Coronary artery (tissue), 2 donors: ENCODE data around the gene ERCC6.

ENCODE experiments used
- DNase-seq: peaks from one replicate; pipeline ENCODE4 v3.0.0-alpha.2; 2017; ENCODE audit warnings: low spot score
- H3K27ac ChIP-seq, 2 donors: fragments of 200-600 bp; sonication (generic); one replicate each; pipeline ENCODE4 v1.5.1; 2016 to 2019
- H3K4me3 ChIP-seq: fragments of 200-600 bp; sonication (generic); 2 replicates; pipeline ENCODE4 v1.5.1; 2016; ENCODE audit warnings: mild to moderate bottlenecking, moderate library complexity
- TF ChIP-seq, protein P1 (sequence below): fragments of 200-600 bp; sonication (generic); IDR thresholded peaks from one replicate; pipeline ENCODE4 v1.5.1; 2019; ENCODE audit warnings: antibody characterized with exemption

ERCC6 gene

DNA sequence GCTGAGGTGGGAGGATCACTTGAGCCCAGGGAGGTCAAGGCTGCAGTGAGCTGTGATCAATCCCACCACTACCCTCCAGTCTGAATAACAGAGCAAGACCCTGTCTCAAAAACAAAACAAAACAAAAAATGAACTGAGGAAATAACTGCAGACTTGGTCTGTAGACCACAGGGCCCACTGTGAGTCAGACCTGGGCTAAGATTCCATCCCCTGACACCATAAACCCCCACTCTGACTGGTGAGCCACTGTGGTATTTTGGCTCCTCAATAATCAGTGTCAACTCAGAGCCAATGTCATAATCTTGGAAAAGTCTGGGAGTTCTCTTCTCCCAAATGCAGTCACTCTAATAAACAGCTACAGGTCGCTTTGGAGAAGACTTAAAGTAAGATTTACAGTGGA lies 24.0 kb upstream of the ERCC6 start:
- TF ChIP-seq, protein P1, sequence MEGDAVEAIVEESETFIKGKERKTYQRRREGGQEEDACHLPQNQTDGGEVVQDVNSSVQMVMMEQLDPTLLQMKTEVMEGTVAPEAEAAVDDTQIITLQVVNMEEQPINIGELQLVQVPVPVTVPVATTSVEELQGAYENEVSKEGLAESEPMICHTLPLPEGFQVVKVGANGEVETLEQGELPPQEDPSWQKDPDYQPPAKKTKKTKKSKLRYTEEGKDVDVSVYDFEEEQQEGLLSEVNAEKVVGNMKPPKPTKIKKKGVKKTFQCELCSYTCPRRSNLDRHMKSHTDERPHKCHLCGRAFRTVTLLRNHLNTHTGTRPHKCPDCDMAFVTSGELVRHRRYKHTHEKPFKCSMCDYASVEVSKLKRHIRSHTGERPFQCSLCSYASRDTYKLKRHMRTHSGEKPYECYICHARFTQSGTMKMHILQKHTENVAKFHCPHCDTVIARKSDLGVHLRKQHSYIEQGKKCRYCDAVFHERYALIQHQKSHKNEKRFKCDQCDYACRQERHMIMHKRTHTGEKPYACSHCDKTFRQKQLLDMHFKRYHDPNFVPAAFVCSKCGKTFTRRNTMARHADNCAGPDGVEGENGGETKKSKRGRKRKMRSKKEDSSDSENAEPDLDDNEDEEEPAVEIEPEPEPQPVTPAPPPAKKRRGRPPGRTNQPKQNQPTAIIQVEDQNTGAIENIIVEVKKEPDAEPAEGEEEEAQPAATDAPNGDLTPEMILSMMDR: no peak
- no peak overlapping the region for H3K27ac ChIP-seq
- no peak for DNase-seq
- no peak overlapping the region for H3K4me3 ChIP-seq

DNA sequence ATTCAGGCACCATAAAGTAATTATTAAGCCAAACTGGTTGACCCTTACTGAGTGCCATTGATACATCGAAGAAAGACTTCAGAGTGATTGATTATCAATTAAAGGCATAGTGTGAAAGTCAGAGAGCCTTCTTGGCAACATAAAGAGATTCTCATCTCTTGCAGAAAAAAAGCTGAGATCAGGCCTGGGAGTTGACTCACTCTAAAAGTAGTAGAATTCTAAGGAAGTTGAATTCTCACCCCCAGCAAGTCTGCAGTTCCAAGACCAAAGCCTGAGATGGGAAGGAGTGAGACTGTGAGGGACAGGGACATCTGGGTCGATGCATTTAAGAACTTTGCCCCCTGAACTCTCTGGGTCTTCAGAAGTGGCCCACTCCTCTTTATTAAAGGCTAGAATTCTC lies 21.6 kb upstream of the ERCC6 start:
- no peak for DNase-seq
- no peak overlapping the region for H3K27ac ChIP-seq
- TF ChIP-seq, protein P1: no peak

DNA sequence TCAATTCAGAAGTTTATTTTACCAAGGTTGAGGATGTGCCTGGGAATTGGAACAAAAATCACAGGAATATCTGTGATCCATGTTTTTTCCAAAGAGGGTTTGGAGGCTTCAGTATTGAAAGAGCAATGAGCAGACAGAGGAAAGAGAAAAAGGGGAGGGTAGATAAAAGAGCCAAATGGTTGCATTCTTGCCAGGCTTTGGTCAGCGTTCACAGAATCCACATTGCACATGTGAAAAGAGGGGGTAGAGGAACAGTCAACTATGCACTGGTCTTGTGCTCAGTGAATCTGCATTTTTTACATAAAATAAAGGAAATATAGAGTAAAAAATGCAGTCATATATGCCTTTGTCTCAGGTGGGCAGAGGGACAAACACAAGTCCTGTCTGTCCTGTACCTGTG lies 20.6 kb upstream of the ERCC6 start:
- H3K27ac ChIP-seq: no peak overlapping the region
- H3K4me3 ChIP-seq: no peak overlapping the region
- no peak for DNase-seq
- TF ChIP-seq, protein P1: no peak

More for the DNA sequence above, 21.6 kb upstream of the ERCC6 start:
- H3K4me3 ChIP-seq: no peak overlapping the region

DNA sequence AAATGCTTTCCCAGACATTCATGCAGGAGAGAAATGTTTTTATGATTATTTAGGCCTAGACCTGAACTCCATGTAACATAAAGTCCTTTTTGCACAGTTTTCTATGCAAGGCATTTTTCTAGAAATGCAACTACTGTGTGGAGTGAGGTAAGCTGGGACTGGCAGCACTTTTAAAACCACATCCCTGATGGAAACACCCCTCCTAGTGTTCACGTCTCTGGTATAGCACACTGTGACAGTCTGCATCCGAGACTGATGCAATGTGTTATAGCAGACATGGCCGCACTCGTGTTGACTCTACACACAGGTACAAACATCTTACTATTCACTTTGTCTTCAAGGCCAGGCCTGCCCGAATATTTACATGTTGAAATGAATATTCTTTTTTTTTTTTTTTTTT lies 19.3 kb upstream of the ERCC6 start:
- TF ChIP-seq, protein P1: no peak
- Histone ChIP-seq H3K4me3 (no peak overlapping the region), H3K27ac (no peak overlapping the region)
- no peak for DNase-seq

DNA sequence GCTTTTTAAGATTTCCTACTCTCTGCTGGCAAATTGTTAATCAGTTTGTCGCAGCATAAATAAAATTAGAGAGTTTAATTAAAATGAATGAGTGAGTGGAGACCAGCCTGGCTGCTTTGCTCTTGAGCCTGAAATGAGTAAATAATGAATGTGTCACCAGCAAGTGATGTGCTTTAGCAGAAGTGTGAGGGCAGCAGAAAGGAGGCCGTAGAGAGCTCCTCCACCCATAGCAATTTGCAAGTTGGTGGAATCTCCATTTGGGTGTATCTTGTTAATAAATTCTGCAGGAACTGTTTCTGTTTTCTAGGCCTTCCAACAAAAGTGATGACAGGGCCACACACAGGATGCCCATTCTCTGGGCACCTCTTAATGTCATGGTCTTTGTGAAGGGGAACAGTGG lies 18.8 kb upstream of the ERCC6 start:
- no peak overlapping the region for H3K4me3 ChIP-seq
- DNase-seq: no peak
- TF ChIP-seq, protein P1: no peak
- H3K27ac ChIP-seq: no peak overlapping the region

DNA sequence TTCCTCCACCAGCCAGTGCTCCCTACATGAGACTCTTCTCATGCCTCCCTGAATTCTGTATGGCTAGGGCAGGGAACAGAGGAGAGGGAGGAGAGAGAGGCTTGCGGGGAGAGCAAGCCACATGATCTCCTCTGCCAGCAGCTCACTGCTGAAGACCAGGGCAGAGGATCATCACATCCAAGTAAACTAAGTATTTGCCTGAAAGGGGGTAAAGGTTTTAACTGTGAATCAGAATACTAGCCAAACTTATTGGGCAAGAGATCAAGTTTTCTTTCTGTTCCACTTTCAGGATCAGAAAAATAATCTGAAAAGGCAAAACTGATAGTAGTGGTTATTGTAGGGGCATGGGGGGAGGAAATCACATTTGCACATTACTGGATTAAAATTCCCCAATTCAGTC lies 17.8 kb upstream of the ERCC6 start:
- H3K4me3 ChIP-seq: no peak overlapping the region
- TF ChIP-seq, protein P1: no peak
- no peak for DNase-seq
- no peak overlapping the region for H3K27ac ChIP-seq

DNA sequence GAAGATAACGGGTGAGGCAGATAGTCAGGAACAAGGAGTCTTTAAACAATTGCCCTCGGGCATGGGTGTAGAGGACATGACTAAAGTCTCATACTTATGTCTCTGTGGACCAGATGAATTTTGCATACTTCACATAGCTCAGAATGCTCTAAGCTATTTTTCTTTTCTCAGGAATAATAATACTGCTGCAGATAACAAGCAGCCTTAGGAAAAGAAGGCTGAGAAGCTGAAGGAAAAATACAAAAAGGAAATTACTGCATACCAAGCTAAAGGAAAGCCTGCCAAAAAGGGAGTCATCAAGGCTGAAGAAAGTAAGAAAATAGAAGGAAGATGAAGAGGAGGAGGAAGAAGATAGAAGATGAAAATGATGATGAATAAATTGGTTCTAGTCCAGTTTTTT lies 13.4 kb upstream of the ERCC6 start:
- no peak for DNase-seq
- Histone ChIP-seq H3K27ac (peak overlapping the region in 1 of 2 donors; percentile 19), H3K4me3 (no peak overlapping the region)
- TF ChIP-seq, protein P1: no peak
